Hepatocyte (in vitro differentiated cells): ENCODE measurements around the gene CD164L2. TPM values are rescaled to one million over a fixed set of nuclear protein-coding genes. Genes with fewer than 3 reads are reported as not detected.
A peak's percentile ranks its signal among the peaks of the same experiment; 100 is the strongest.

Source experiments
- DNase-seq: peaks from one replicate; pipeline ENCODE4 v3.0.0-alpha.2; 2016; ENCODE audit warnings: low spot score
- H2AFZ ChIP-seq: fragments of 200-600 bp; sonication (generic); 2 replicates; pipeline ENCODE4 v1.6.0; 2016; ENCODE audit warnings: antibody characterized with exemption, mild to moderate bottlenecking
- H3K27ac ChIP-seq: fragments of 200-600 bp; sonication (generic); 2 replicates; pipeline ENCODE4 v1.5.1; 2016; ENCODE audit warnings: mild to moderate bottlenecking
- H3K27me3 ChIP-seq: fragments of 200-600 bp; sonication (generic); 2 replicates; pipeline ENCODE4 v1.6.1; 2016
- H3K36me3 ChIP-seq: fragments of 200-600 bp; sonication (generic); replicated peaks from 2 replicates; pipeline ENCODE4 v1.5.1; 2016; ENCODE audit warnings: low read depth; ENCODE audit not compliant: insufficient read depth
- H3K4me1 ChIP-seq: fragments of 200-600 bp; sonication (generic); 2 replicates; pipeline ENCODE4 v1.5.1; 2016; ENCODE audit warnings: mild to moderate bottlenecking, moderate library complexity; ENCODE audit not compliant: insufficient read depth
- H3K4me2 ChIP-seq: fragments of 200-600 bp; sonication (generic); 2 replicates; pipeline ENCODE4 v1.6.0; 2016
- H3K4me3 ChIP-seq: fragments of 200-600 bp; sonication (generic); 2 replicates; pipeline ENCODE4 v1.5.1; 2016; ENCODE audit warnings: mild to moderate bottlenecking
- H3K79me2 ChIP-seq: fragments of 200-600 bp; sonication (generic); 2 replicates; pipeline ENCODE4 v1.6.0; 2017; ENCODE audit warnings: mild to moderate bottlenecking
- H3K9me2 ChIP-seq: fragments of 200-600 bp; sonication (generic); replicated peaks from 2 replicates; pipeline ENCODE4 v1.6.0; 2017; ENCODE audit warnings: mild to moderate bottlenecking; ENCODE audit not compliant: insufficient read depth
- H3K9me3 ChIP-seq: fragments of 200-600 bp; sonication (generic); 2 replicates; pipeline ENCODE4 v1.5.1; 2016; ENCODE audit warnings: low read depth, mild to moderate bottlenecking
- H4K20me1 ChIP-seq: fragments of 200-600 bp; sonication (generic); 2 replicates; pipeline ENCODE4 v1.6.0; 2016; ENCODE audit warnings: mild to moderate bottlenecking; ENCODE audit not compliant: insufficient read depth, poor library complexity, severe bottlenecking
- CTCF ChIP-seq: fragments of 200-600 bp; sonication (generic); IDR thresholded peaks from 2 replicates; pipeline ENCODE4 v1.5.1; 2016; ENCODE audit warnings: antibody characterized with exemption, mild to moderate bottlenecking; ENCODE audit not compliant: poor library complexity
- EZH2 ChIP-seq: fragments of 200-600 bp; sonication (generic); IDR thresholded peaks from 2 replicates; pipeline ENCODE4 v1.6.1; 2016; ENCODE audit warnings: antibody characterized with exemption, mild to moderate bottlenecking, borderline replicate concordance
- EZH2phosphoT487 ChIP-seq: fragments of 200-600 bp; sonication (generic); IDR thresholded peaks from one replicate; pipeline ENCODE4 v1.6.1; 2018; ENCODE audit warnings: antibody characterized with exemption, mild to moderate bottlenecking, low read depth, moderate library complexity; ENCODE audit not compliant: unreplicated experiment, severe bottlenecking
- WGBS: methylation state at CpG from one replicate; pipeline ENCODE4 v1.1.6; 2016; ENCODE audit warnings: low lambda C conversion rate; ENCODE audit errors: missing lambda C conversion rate; 5-methylcytosine and 5-hydroxymethylcytosine counted together
- polyA plus RNA-seq: library from polyadenylated mRNA; unstranded; fragments of >200 nt; fragmentation: Nextera tagmentation; extraction: Ambion mirVana; gene quantifications from 2 replicates; pipeline ENCODE4 v1.2.1, GENCODE V29; 2016
- total RNA-seq: library from RNA; depleted of rRNA; stranded (reverse); fragments of >200 nt; gene quantifications from 2 replicates; pipeline ENCODE4 v1.2.3, GENCODE V29; 2014

The CD164L2 gene
- total and polyA plus RNA-seq, 2 experiments from 2014 or later: 0.19 TPM; not detected in 1

- Histone ChIP-seq H3K27ac (no peak overlapping the region), H3K4me3 (no peak overlapping the region), H4K20me1 (no peaks in the 10 kb centered on the region), H3K9me2 (no peaks in the 10 kb centered on the region), H3K27me3 (no peaks in the 10 kb centered on the region), H3K9me3 (no peaks in the 10 kb centered on the region), H3K4me2 (no peak overlapping the region), H2AFZ (no peak overlapping the region), H3K36me3 (no peaks in the 10 kb centered on the region), H3K79me2 (no peaks in the 10 kb centered on the region), H3K4me1 (no peaks in the 10 kb centered on the region)
- WGBS: 96% methylated on average over 8 of the region's 8 CpGs
- TF ChIP-seq EZH2 (no peak), CTCF (no peak)
- DNase-seq: no peak
These were observed 21.6 kb downstream of the CD164L2 start for GRCh38 chr1:27361553-27361952.

GRCh38 chr1:27361044-27361402 is 22.1 kb downstream of the CD164L2 start:
- TF ChIP-seq EZH2: no peak
- TF ChIP-seq EZH2phosphoT487: no peak
- no peak for TF ChIP-seq CTCF
- H4K20me1 ChIP-seq: no peaks in the 10 kb centered on the region
- H2AFZ ChIP-seq: no peak overlapping the region
- no peak overlapping the region for H3K4me3 ChIP-seq
- H3K9me3 ChIP-seq: no peaks in the 10 kb centered on the region
- H3K4me2 ChIP-seq: peak overlapping the region; percentile 97
- no peak overlapping the region for H3K27ac ChIP-seq
- H3K79me2 ChIP-seq: no peaks in the 10 kb centered on the region
- DNase-seq: no peak
- no peaks in the 10 kb centered on the region for H3K27me3 ChIP-seq
- no peaks in the 10 kb centered on the region for H3K36me3 ChIP-seq
- H3K4me1 ChIP-seq: no peaks in the 10 kb centered on the region
- 60% methylated on average over 18 of the region's 21 CpGs for WGBS
- H3K9me2 ChIP-seq: no peaks in the 10 kb centered on the region

DNA sequence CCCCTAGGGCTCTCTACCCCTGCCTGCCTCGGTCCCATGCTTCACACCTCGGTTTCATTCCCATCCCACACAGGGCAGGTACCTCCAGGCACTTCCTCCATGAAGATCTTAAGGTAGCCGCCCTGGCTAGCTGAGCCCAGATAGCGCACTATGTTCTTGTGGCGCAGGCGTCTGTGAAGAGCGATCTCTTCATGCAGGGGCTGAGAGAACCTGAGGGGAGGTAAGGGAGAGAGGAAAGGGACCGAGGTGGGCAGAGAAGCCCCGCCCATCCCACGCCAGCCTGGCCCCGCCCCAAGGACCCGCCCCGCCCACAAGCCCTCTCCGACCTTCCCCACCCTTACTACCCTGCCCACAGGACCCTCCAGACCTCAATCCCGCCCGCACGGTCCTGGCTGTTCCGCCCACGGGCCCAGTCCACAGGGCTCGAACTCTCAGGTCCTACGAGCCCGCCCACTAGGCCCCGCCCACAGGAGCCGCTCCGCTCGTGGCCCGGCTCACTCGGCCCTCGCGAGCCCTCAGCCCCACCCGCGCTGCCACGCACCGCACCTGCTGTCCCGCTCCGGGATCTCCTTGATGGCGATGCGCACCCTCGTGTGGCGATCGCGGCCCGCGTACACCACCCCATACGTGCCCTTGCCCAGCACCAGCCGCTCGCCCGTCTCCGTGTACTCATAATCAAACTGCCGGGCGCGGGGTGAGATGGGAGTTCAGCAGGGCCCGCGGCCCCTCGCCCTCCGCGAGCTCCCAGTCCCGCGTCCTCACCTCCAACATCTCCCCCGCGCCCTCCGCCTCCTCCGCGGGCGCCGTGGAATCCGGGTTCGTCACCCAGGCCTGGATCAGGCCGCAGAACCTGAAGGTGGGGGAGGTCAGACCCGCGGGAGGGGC is 22.7 kb downstream of the CD164L2 start:
- Histone ChIP-seq H3K27ac (no peak overlapping the region), H3K4me2 (peak overlapping the region; percentile 97), H3K27me3 (no peaks in the 10 kb centered on the region), H3K9me2 (no peaks in the 10 kb centered on the region), H4K20me1 (no peaks in the 10 kb centered on the region), H2AFZ (peak overlapping the region; percentile 45), H3K9me3 (no peaks in the 10 kb centered on the region), H3K36me3 (no peaks in the 10 kb centered on the region), H3K4me3 (peak overlapping the region; percentile 29), H3K4me1 (no peaks in the 10 kb centered on the region), H3K79me2 (no peaks in the 10 kb centered on the region)
- TF ChIP-seq CTCF (no peak), EZH2phosphoT487 (no peak), EZH2 (no peak)
- DNase-seq: peak; percentile 54
- WGBS: 17% methylated on average over 50 of the region's 71 CpGs
